Stimulated activated CD4-positive, alpha-beta T cell treated with anti-CD3 and anti-CD28 coated beads, Interleukin-1b, Interleukin-23, amount 100 ng/mL, for 48 hours (primary cell): ENCODE data around the gene ERRFI1.

Experiments used
- DNase-seq: peaks from one replicate; pipeline ENCODE4 v3.0.0-alpha.2; 2020

The ERRFI1 gene

DNA sequence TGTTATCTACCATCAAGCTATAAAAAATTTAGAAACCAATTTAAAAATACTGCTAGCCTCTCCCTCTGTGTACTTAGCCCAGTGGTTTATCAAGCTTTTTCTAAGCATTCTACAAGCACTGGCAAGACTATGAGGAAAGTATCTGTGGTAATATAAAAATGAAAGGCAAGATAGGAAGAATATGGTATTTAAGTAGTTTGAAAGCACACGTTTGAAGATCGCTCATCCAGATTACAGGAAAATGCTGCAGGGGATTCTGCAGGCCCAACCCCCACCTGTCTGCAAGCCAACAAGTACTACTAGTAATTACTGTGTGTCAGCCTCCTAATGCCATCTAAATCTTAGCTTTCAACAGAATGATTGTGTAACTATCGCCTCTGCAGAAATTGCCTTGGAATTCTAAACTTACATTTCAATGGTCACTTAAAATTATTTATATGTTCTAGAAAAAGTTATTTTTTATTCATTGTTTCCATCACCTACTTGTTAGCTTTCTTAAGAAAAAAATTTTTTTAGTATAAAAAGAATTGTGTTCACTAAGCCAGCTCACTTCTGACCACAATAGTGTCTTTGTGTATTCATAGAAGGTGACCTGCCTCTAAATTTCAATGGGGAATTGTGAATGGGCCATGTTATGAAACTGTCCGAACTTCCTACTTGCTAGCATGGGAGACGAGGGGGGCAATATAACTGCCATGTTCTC is 8.5 kb downstream of the ERRFI1 start:
- DNase-seq: no peak

GRCh38 chr1:8016895-8017241 is 9.2 kb downstream of the ERRFI1 start:
- DNase-seq: no peak

GRCh38 chr1:8016210-8016894 is 9.8 kb downstream of the ERRFI1 start:
- DNase-seq: no peak

DNA sequence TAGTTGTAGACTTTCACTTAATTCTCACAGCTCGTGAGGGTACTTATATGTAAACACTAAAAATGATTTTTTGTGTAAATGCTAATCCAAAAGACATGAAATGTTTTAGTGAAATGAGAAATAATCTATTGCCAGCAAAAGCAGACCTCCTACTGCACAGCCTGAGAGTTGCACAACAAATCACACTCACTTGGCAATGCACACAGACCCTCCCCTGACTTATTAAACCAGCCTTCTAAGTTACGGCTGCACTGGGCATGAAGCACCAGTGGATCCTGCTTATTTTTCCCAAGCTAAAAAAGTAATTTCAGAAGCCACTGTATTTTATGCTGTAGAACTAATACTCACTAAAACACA is 10.3 kb downstream of the ERRFI1 start:
- DNase-seq: no peak

DNA sequence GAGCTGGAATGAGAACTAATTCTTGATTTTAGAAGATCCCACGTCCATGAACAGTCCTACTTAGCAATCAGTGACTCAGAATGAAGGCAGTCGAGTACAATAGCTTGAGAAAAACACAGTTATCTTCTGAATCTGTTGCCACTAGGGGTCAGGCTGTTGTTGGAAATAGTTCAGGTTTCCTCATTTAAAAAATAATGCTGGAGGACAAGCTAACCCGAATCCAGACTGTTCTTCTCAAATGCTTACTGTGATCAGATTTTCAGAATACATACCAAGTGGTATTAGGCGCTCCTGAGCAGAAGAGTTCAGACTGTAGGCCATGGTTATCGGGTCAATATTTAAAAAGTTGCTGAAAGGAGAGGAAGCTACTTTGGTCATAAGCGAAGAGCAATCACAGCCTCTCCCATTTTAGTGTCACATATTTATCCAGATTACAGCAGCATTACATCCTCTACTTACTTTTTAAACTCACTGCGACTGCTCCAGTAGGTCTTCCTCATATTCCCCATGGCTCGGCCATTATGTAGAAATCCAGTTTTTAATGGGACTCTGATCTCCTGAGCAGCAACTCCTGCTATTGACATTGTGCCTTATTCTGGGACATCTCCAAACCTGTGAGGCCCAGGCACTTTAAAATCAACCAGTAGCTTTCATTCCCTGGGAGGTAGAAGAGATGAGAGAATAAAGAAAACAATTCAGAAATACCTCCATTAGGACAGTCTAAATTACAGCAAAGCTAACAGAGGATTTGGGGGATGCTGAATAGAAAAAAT is 10.9 kb downstream of the ERRFI1 start:
- DNase-seq: no peak

- no peak for DNase-seq
These were observed 11.6 kb downstream of the ERRFI1 start for GRCh38 chr1:8014381-8014988.

DNA sequence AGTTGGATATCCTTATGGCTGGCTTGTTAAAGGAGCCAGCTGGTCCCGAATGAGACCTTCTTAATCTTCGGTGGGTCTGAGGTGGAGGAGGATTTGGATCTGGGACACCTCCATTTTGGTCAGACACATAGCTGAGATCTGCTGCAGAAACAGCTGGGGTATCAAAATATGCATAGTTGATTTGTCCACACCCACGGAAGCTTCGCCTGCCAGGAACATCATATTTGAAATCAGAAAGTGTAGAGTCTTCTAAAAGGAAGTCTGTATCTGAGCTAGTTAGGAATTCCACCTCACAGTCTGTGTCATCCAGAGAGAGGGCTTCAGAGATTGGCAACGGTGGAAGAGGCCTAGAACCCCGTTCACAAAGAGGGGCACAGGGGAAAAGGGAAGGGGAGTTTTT is 12.3 kb downstream of the ERRFI1 start:
- no peak for DNase-seq

DNA sequence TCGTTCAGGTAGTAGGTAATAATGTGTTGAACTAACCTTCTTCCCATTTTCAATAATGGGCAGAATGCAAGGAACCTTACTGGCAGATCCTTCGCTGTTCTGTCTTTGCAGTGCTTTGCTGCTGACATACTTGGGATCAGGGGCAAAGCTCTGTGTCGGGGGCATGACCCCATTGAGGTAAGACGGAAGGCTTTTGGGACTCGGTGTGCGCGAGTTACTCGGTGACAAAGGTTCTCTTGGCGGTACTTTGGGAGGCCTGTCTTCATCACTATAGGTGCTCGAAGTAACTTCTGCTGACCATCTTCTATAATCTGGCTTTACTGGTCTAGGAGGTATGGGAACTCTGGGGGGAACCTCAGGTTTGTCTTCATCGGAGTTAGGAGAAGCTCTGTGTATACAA is 12.7 kb downstream of the ERRFI1 start:
- no peak for DNase-seq

GRCh38 chr1:8012955-8013354 is 13.2 kb downstream of the ERRFI1 start:
- no peak for DNase-seq

DNA sequence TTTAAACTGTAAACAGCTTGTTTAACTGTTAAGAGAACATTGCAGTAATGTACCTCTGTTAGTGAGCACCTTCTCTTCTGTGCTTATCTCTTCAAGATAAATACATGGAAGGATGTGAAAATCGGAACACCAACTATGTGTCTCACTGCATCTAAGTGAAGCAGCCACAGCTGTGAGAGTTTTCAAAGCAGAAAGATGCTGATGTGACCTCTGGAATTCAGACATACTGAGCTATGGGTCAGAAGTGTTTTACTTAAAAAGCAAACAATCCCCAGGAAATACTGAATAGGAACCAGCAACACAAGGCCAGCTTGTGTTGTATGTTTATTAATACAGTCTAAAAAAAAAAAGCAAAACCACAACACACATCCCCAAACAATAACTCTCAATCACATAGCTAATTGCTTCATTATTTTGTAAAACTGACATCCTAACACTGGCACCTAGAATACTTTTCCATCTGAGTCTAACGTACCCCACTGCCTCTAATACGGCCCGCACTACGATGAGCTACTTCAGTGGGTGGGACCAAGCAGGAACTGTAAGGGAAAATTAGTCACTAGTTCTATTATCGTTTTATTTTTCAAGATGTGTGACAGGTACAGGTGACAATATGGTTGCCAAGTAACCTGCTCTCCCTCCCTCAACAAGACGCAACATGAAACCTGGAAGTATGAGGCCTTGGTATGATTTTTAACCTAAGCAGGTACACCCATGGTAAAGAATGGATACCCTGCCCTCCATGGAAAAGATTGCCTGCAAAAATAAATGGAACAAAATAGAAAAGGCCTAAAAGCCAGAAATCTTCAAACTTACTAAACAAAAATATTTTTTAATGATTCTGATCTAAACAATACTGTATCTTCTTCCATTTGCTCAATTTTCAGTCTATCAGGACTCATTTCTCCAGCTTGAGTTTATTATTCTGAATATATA is 13.9 kb downstream of the ERRFI1 start:
- DNase-seq: no peak

DNA sequence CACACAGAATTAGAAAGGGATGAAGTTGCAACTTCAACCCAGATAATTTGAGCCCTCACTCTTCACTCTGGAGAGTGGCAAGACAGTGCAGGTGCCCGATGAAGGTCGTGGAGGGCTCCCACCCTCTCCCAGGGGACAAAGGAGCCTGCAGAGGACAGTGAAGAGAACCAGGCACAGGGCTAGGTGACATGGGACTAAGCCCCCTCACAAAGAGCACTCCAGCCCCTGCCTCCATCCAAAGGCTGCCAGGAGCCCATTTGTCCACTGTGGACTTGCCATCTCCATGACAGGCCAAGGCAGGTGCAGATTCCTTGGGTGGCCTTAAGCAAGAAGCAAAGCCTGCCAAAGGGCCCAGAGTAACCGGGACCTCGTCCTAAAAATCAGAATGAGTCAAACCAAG is 15.1 kb downstream of the ERRFI1 start:
- no peak for DNase-seq

DNA sequence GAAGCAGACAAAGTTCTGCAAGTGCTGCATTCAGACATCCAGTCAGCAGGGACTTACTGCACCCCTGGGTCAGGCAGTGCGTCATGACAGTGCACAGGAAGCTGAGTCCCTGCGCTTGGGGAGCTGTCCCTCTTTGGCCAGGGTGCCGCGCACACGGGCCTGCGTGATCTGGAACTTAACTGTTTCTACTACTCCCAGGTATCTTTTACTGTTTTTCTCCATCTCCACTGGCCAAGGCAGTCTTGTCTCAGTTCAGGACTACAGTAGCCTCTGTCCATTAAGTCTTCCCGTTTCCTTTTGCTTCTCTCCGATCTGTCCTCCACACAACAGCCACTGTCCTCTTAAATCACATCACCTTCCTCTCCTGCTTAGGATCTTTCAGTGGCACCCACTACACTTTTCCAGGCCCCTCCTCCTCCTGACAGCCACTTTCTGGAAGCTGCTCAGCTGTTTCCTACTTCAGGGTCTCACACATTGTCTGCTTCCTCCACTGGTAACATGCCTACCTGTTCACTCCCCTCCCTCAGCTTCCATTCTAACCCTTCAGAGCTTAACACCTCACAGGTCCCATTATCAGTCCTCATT is 15.9 kb downstream of the ERRFI1 start:
- no peak for DNase-seq

DNA sequence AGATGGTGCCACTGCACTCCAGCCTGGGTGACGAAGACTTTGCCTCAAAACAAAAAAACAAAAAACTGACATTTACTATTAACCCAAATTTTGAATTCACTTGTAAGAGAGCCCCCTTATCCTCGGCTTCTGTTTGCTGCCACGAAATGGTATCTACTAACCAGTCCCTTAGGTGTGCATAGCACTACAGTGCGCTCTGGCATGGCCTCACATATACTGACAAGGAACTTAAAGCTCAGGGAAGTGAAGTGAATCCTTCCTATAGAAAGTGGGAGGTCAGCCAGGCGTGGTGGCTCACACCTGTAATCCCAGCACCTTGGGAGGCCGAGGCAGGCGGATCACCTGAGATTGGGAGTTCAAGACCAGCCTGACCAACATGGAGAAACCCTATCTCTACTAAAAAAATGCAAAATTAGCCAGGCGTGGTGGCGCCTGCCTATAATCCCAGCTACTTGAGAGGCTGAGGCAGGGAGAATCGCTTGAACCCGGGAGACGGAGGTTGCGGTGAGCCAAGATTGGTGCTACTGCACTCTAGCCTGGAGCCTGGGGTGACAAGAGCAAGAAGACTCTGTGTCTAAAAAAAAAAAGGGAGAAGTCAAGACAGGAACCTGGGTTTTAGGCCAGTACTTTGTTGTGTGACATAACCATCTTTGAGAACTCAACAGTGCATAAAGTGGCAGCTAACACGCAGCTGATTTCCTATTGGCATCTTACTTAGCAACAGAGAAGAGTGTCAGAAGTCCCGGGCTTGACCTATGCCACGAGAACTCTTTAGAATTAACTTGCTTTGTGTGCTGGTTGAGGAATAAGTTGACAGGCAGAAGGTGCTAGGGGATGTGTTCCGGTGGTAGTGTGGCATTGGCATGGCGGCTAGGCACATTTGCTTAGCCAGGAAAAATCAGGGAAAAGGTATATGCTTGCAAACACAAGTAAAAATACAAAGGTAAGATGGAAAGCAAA is 16.8 kb downstream of the ERRFI1 start:
- no peak for DNase-seq

DNA sequence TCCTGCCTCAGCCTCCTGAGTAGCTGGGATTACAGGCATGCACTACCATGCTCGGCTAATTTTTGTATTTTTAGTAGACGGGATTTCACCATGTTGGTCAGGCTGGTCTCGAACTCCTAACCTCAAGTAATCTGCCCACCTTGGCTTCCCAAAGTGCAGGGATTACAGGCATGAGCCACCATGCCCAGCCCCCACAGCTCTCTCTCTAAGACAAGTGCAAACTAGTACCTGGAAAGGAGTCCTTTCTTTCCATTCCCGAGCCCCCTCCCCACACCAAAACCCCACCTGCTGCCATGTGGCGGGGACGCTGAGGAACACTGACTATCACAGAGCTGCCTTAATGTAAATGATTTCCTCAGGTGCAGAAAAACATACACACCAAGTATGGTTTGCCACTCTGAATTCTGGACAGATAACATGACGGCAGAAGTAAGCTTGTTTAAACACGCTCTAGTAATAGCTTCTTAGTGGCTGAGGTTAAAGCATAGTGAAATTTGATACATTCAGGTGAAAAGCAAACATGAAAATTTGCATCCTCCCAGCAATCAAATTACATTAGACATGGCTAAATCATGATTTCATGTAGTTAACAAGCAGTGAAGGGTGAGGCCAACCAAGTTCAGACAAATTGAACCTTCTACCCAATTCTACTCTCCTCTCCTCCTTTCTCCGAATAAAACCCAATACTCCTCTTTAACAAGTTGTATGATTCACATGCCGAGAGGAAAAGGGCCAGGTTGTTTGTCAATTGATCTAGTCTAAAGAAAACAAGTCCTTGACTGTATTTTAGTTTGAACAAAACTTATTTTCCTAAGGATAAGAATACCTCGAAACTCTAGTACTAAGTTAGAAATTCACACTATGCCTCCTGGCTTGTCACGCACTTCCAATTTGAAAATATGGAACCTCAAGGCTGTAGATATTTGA is 19.8 kb downstream of the ERRFI1 start:
- DNase-seq: no peak

DNA sequence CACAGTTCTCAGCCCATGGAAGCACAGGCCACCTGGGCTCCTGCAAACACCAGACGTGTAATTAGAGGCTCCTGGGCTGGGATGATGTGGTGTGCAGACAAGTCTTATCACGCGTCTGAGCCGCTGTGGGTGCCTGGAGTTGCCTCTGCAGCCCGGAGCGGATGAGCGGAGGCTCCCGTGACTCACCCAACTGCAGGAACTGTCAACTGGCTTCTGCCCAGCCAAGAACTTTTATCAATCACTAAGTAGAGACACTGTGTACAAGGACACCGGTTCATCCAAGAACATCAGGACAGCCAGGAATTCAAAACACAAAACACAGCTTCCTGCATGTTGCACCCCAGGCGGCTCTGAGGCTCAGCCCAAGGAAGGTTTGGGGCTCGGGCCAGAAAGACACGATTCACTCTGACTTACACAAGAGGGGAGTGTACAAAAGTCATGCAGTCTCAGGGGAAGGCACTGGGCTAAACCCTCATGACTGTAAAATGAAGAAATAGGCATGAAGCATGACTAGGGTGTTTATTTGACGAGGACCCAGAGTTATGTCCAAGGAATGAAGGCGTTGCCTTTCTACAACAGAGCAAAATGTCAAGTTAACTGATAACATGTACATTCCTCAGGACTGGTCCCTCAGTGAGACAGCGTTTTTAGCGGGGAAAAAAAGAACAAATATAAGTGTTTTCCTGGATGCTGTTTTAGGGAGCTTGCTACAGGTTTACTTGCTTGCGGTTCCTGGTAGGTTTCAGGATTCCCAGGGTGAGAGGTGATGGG is 21.1 kb downstream of the ERRFI1 start:
- no peak for DNase-seq

DNA sequence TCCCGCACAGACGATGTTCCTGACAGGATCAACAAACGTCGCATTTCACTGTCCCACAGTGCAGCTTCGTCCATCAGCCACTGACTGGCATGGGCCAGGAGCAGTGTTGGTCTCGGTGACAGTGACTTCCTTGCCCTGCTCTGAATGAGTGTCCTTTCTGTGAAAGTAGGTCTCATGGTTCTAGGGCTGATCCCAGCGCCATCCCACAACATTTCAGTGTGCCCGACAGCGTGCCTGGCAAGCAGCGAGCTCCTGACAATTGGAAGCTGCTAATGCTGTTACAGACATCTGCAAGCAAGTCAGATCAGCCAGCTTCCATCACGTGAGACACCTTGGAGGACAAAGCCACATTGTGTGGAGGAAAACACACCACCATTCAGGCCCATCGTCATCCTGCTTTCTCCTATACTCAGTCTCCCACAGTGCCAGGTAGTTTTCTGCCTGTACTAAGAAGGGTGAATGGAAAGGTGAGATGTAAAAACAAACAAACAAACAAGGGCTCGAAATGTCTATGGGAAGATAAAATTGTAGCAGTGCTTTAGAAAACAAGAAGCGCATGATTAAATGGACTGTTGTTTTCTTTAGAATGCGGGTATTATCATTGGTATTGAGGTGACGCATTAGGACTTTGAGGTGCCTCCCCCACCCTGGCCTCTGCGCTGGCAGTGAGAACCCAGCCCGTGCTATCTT is 21.9 kb downstream of the ERRFI1 start:
- DNase-seq: no peak

GRCh38 chr1:8003438-8004112 is 22.5 kb downstream of the ERRFI1 start:
- no peak for DNase-seq

- no peak for DNase-seq
These were observed 23.2 kb downstream of the ERRFI1 start for GRCh38 chr1:8002921-8003320.
